Measurements from ENCODE around the gene ITGA11.

ITGA11 gene

GRCh38 chr15:68463444-68463843, 31.5 kb upstream of the ITGA11 start:
- Mint-ChIP-seq H3K27ac (no peak overlapping the region), H3K36me3 (ENCODE audit: low read depth) (no peaks in the 10 kb centered on the region), H3K27me3 (ENCODE audit: low read depth, poor library complexity) (peaks cover 30% of the 10 kb centered on the region), H3K4me3 (no peak overlapping the region), H3K4me1 (no peaks in the 10 kb centered on the region), H3K9me3 (peaks cover 15% of the 10 kb centered on the region)
- TF ChIP-seq CTCF (IDR thresholded peaks at IDR 0.05) = no peak
- DNase-seq = no peak

- no peak for TF ChIP-seq CTCF (IDR thresholded peaks at IDR 0.05)
- DNase-seq = no peak
- H3K4me1 Mint-ChIP-seq = no peaks in the 10 kb centered on the region
- no peak overlapping the region for H3K27ac Mint-ChIP-seq
- H3K9me3 Mint-ChIP-seq = peaks cover 10% of the 10 kb centered on the region
- no peaks in the 10 kb centered on the region for H3K36me3 Mint-ChIP-seq (ENCODE audit: low read depth)
- no peak overlapping the region for H3K4me3 Mint-ChIP-seq
- H3K27me3 Mint-ChIP-seq (ENCODE audit: low read depth, poor library complexity) = peaks cover 33% of the 10 kb centered on the region
Observed at GRCh38 chr15:68460166-68460565, 28.2 kb upstream of the ITGA11 start.

- Mint-ChIP-seq H3K4me1 (peaks cover 8% of the 10 kb centered on the region), H3K36me3 (ENCODE audit: low read depth) (no peaks in the 10 kb centered on the region), H3K27me3 (ENCODE audit: low read depth, poor library complexity) (peaks cover 27% of the 10 kb centered on the region), H3K9me3 (no peaks in the 10 kb centered on the region), H3K27ac (peak overlapping the region; percentile 34), H3K4me3 (no peak overlapping the region)
- DNase-seq = no peak
- no peak for TF ChIP-seq CTCF (IDR thresholded peaks at IDR 0.05)
Observed at GRCh38 chr15:68450192-68450591, 18.2 kb upstream of the ITGA11 start.

DNA sequence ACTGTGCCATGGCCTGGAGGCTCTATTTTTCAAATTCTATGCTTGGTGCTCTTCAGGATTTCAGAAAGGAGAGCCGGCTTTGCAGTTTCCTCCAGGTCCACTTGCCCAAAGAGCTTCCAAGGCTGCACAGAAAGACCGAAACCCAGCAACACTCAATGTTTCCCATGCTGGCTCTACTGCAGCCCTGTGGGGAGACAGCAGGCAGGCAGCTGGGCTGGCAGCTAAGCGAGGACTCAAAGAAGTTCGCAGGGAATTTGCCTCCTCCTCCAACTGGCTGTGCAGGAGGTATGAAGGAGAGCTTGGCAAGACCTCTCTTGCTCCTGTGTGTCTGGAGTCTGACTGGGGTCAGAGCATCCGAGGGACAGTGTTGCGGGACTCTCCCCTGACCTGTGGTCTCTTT, 17.4 kb upstream of the ITGA11 start:
- TF ChIP-seq CTCF (IDR thresholded peaks at IDR 0.05) = no peak
- no peak for DNase-seq
- peaks cover 25% of the 10 kb centered on the region for H3K27me3 Mint-ChIP-seq (ENCODE audit: low read depth, poor library complexity)
- peaks cover 8% of the 10 kb centered on the region for H3K4me1 Mint-ChIP-seq
- peaks cover 3% of the 10 kb centered on the region for H3K9me3 Mint-ChIP-seq
- no peak overlapping the region for H3K4me3 Mint-ChIP-seq
- no peak overlapping the region for H3K27ac Mint-ChIP-seq
- no peaks in the 10 kb centered on the region for H3K36me3 Mint-ChIP-seq (ENCODE audit: low read depth)

GRCh38 chr15:68447976-68448755, 16.2 kb upstream of the ITGA11 start:
- H3K9me3 Mint-ChIP-seq = peaks cover 6% of the 10 kb centered on the region

More at GRCh38 chr15:68447976-68448755, 16.2 kb upstream of the ITGA11 start:
- Mint-ChIP-seq H3K36me3 (ENCODE audit: low read depth) (no peaks in the 10 kb centered on the region), H3K27ac (no peak overlapping the region), H3K4me3 (no peak overlapping the region), H3K4me1 (peaks cover 8% of the 10 kb centered on the region), H3K27me3 (ENCODE audit: low read depth, poor library complexity) (peaks cover 21% of the 10 kb centered on the region)
- no peak for DNase-seq
- TF ChIP-seq CTCF (IDR thresholded peaks at IDR 0.05) = no peak

Data from nephron progenitor cell (in vitro differentiated cells).